SU-DHL-6 (cell line): ENCODE measurements around the gene PRR35.
A peak's percentile ranks its signal among the peaks of the same experiment; 100 is the strongest.

Experiments used
- H2AFZ ChIP-seq: fragments of 200-600 bp; sonication (generic); 2 replicates; pipeline ENCODE4 v1.6.1; 2014; ENCODE audit warnings: low read depth, mild to moderate bottlenecking, moderate library complexity, mixed read lengths, antibody characterized with exemption, low read length; ENCODE audit not compliant: severe bottlenecking
- H3F3A ChIP-seq: fragments of 200-600 bp; shearing (Covaris generic); 2 replicates; pipeline ENCODE4 v1.6.0; 2016; ENCODE audit warnings: antibody characterized with exemption, mild to moderate bottlenecking; ENCODE audit not compliant: insufficient read depth
- H3K27ac ChIP-seq: fragments of 200-600 bp; sonication (generic); 2 replicates; pipeline ENCODE4 v1.5.1; 2016; ENCODE audit warnings: low read depth, mild to moderate bottlenecking, low read length, moderate library complexity, mixed read lengths
- H3K27me3 ChIP-seq: fragments of 200-600 bp; sonication (generic), shearing (Covaris generic); 2 replicates; pipeline ENCODE4 v1.6.0; 2014; ENCODE audit warnings: mild to moderate bottlenecking, low read length
- H3K36me3 ChIP-seq: fragments of 200-600 bp; sonication (generic); 2 replicates; pipeline ENCODE4 v1.6.1; 2014; ENCODE audit warnings: mild to moderate bottlenecking, low read length, mixed read lengths
- H3K4me2 ChIP-seq: fragments of 300-600, 200-600 bp; shearing (Covaris generic), sonication (generic); 2 replicates; pipeline ENCODE4 v1.6.0; 2014; ENCODE audit warnings: low read length, low read depth, mild to moderate bottlenecking; ENCODE audit not compliant: poor library complexity, severe bottlenecking
- H3K4me3 ChIP-seq: fragments of 200-600 bp; sonication (generic); 2 replicates; pipeline ENCODE4 v1.5.1; 2014; ENCODE audit warnings: antibody characterized with exemption, low read length, mild to moderate bottlenecking, mixed read lengths; ENCODE audit not compliant: insufficient read depth, poor library complexity, severe bottlenecking
- H3K79me2 ChIP-seq: fragments of 200-600 bp; sonication (generic); 2 replicates; pipeline ENCODE4 v1.6.1; 2014; ENCODE audit warnings: mild to moderate bottlenecking, low read length, moderate library complexity; ENCODE audit not compliant: insufficient read depth
- H3K9ac ChIP-seq: fragments of 200-600 bp; sonication (generic); 2 replicates; pipeline ENCODE4 v1.7.0; 2014; ENCODE audit warnings: mild to moderate bottlenecking, low read length
- H3K9me2 ChIP-seq: fragments of 200-600 bp; sonication (generic); replicated peaks from 2 replicates; pipeline ENCODE4 v1.6.1; 2014; ENCODE audit warnings: low read length; ENCODE audit not compliant: insufficient read depth
- H3K9me3 ChIP-seq: fragments of 200-600 bp; sonication (generic); 2 replicates; pipeline ENCODE4 v1.6.1; 2014; ENCODE audit warnings: low read length, mixed read lengths; ENCODE audit not compliant: insufficient read depth
- H4K20me1 ChIP-seq: fragments of 200-600 bp; sonication (generic); 2 replicates; pipeline ENCODE4 v1.6.1; 2014; ENCODE audit warnings: low read depth, mild to moderate bottlenecking, antibody characterized with exemption, low read length, moderate library complexity, mixed read lengths
- EZH2phosphoT487 ChIP-seq: fragments of 200-600 bp; sonication (generic), shearing (Covaris generic); conservative IDR thresholded peaks from 2 replicates; pipeline ENCODE4 v1.6.1; 2018; ENCODE audit warnings: mild to moderate bottlenecking, antibody characterized with exemption, low read length, moderate library complexity, mixed read lengths
- TF ChIP-seq, protein P1 (sequence below): fragments of 200-600 bp; sonication (generic); IDR thresholded peaks from one replicate; pipeline ENCODE4 v1.5.1; 2017; ENCODE audit warnings: antibody characterized with exemption, mild to moderate bottlenecking, low read length, moderate library complexity; ENCODE audit not compliant: insufficient read depth, poor library complexity, severe bottlenecking

Gene PRR35

DNA sequence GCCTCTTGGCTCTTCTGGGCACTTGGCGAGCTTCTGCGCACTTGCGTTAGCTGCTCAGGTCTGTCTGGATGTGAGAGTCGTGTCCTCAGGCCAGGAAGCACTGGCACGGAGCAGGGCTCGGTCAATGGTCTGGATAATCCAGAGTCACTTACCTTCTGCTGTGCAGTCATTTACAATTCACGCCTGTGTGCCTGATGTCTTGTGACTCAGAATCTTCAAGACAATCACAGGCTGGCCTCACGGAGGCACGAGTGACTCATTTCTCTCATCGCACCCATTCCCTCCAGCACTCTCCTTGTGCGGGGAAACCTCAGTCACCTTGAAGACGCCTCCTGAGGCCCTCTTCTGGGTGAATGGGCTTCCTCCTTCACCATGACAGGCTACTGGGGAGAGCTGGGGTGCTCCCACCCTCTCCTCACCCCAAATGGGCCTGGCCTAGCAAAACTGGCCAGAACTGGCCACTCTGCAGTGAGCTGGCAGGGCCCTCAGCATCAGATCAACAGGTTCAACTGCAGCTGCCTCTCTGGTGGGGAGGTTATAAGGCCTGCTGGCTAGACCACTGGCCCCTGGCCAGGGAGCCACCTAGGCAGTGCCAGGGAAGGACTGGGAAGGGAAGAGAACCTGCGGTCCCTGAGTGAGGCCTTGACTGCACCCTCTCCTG is 34.5 kb upstream of the PRR35 start:
- Histone ChIP-seq H3K4me3 (peak overlapping the region; percentile 52), H3K79me2 (peaks cover 29% of the 10 kb centered on the region), H2AFZ (no peak overlapping the region), H3K9me3 (no peaks in the 10 kb centered on the region), H3K4me2 (peak overlapping the region; percentile 64), H3K36me3 (no peaks in the 10 kb centered on the region), H3K9ac (peak overlapping the region; percentile 81), H3K9me2 (no peaks in the 10 kb centered on the region), H3K27me3 (no peaks in the 10 kb centered on the region), H4K20me1 (no peaks in the 10 kb centered on the region; the same call in 1 of the 2 replicates), H3K27ac (0 out of 2 replicates have a peak overlapping the region, but pooled peaks have one; percentile 17), H3F3A (0 out of 2 replicates have a peak, but pooled peaks cover 9% of the 10 kb centered on the region)
- TF ChIP-seq, protein P1, sequence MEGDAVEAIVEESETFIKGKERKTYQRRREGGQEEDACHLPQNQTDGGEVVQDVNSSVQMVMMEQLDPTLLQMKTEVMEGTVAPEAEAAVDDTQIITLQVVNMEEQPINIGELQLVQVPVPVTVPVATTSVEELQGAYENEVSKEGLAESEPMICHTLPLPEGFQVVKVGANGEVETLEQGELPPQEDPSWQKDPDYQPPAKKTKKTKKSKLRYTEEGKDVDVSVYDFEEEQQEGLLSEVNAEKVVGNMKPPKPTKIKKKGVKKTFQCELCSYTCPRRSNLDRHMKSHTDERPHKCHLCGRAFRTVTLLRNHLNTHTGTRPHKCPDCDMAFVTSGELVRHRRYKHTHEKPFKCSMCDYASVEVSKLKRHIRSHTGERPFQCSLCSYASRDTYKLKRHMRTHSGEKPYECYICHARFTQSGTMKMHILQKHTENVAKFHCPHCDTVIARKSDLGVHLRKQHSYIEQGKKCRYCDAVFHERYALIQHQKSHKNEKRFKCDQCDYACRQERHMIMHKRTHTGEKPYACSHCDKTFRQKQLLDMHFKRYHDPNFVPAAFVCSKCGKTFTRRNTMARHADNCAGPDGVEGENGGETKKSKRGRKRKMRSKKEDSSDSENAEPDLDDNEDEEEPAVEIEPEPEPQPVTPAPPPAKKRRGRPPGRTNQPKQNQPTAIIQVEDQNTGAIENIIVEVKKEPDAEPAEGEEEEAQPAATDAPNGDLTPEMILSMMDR, result no peak
- TF ChIP-seq EZH2phosphoT487, result no peak

DNA sequence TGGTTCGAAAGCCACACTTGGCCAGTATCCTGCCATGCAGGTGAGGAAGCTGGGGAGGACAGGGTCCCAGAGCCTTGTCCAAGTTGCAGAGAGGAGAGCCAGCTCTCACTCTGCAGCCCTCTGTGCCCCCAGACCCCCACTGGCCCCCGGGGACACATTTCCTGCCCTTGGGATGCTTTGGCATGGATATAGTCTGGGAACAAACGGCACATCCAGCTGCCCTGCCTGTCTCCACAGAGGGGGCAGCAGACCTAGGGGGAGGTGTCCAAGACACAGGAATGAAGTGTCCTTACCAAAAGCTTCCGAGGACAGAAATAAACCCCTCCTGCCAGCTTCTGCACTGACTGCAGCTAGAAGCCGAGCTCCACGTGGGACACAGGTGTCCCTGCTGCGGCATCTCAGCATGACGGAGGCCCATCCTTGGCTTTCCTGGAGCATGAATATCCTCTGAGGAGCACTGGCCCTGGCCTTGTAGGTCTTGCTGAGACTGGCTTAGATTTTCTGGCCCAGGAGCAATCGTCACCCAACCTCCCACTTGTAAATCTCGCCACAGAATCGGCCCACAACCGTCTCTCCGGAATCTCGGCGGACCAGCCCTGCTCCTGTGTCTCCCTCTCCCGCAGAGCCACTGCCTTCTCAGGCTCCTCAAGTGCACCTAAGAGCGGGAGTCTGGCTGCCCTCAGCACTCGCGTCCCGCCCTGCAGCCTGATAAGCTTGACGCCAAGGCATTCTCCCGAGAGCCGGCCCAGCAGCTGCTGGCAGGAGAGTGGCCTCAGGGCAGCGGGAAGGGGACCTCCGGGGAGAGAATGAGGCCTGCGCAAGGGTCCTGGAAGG is 33.8 kb upstream of the PRR35 start:
- Histone ChIP-seq H3K9me3 (no peaks in the 10 kb centered on the region), H3K9ac (peak overlapping the region; percentile 81), H3K27me3 (no peaks in the 10 kb centered on the region), H2AFZ (peak overlapping the region; percentile 70), H3K4me3 (peak overlapping the region; percentile 52), H4K20me1 (no peaks in the 10 kb centered on the region; the same call in 1 of the 2 replicates), H3F3A (0 out of 2 replicates have a peak, but pooled peaks cover 9% of the 10 kb centered on the region), H3K79me2 (peaks cover 37% of the 10 kb centered on the region), H3K36me3 (no peaks in the 10 kb centered on the region), H3K9me2 (no peaks in the 10 kb centered on the region), H3K4me2 (peak overlapping the region; percentile 64), H3K27ac (peak overlapping the region; percentile 17; the same call in 1 of the 2 replicates)
- TF ChIP-seq EZH2phosphoT487, result no peak
- TF ChIP-seq, protein P1, result no peak

DNA sequence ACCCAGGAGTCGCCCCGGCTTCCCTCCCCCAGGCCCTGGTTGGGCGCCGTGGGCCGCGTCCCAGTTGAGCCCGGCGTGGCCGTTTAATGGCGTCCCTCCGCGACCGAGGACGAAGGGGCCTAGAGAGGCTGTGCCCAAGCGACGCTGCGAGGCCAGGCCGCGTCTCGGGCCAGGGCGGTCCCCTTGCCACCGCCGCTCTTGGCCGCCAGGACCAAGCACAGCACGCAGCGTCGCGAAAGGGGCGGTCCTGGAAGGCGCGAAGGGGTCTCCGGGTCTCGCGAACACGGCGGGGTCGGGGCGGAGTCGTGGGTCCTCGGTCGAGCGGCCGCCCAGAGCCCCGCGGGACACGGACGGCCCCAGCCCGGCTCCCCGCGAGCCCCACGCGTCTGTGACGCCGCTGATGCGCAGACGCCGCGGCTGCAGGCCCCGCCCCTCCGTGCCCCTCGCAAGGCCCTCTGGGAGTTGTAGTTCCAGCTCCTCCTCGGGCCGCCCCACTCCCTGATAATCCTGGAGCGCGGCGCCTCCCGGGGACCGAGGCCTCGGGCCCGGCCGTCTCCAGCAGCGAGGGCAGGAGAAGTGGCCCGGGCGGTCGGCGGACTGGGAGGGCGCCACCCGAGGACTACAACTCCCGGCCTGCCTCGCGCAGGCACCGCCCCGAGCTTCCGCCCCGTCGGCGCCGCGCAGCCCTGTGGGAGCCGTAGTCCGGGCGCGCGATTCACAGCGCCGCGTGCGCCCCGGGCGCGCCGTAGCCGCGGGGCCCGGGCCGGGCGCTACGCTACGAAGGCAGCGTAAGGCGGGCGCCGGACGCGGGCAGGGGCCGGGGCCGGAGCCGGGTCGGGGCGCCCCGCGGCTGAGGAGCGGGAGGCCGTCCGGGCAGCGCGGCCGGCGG is 32.9 kb upstream of the PRR35 start, which contains the start of gene CAPN15:
TSS of gene CAPN15 (plus strand) at position 698 of the 889 bp plus-strand sequence. CDS start 19,127 bp downstream, outside the sequence.
- peak within 1 kb of the TSS; percentile 81 for H3K9ac ChIP-seq
- H3K36me3 ChIP-seq, result no peaks in the 10 kb centered on the region
- peak within 1 kb of the TSS; percentile 84 for H3K27ac ChIP-seq
- no peaks in the 10 kb centered on the region for H3K9me2 ChIP-seq
- peak within 1 kb of the TSS; percentile 64 for H3K4me3 ChIP-seq
- peak within 1 kb of the TSS; percentile 70 for H2AFZ ChIP-seq
- no peak for TF ChIP-seq EZH2phosphoT487
- TF ChIP-seq, protein P1, result no peak
- no peaks in the 10 kb centered on the region for H3K27me3 ChIP-seq
- H3K79me2 ChIP-seq, result peaks cover 45% of the 10 kb centered on the region
- H3F3A ChIP-seq, result 0 out of 2 replicates have a peak, but pooled peaks cover 9% of the 10 kb centered on the region
- H4K20me1 ChIP-seq, result no peaks in the 10 kb centered on the region; the same call in 1 of the 2 replicates
- H3K9me3 ChIP-seq, result no peaks in the 10 kb centered on the region
- H3K4me2 ChIP-seq, result peak within 1 kb of the TSS; percentile 64
